NCI-H1436 (cell line): ENCODE data around the gene RAB40B.
A peak's percentile ranks its signal among the peaks of the same experiment; 100 is the strongest.

Experiments
- DNase-seq: peaks from one replicate; lab custom pipeline; 2025; lab: John Stamatoyannopoulos, UW

Gene RAB40B

GRCh38 chr17:82615084-82616020 is 83.1 kb downstream of the RAB40B start:
- no peak for DNase-seq

GRCh38 chr17:82614095-82614631 is 84.3 kb downstream of the RAB40B start:
- no peak for DNase-seq

- DNase-seq = peak; percentile 66
Observed at GRCh38 chr17:82613283-82614094, 85.0 kb downstream of the RAB40B start.

- peak; percentile 83 for DNase-seq
Observed at GRCh38 chr17:82611140-82612058, 87.1 kb downstream of the RAB40B start.

- no peak for DNase-seq
Observed at GRCh38 chr17:82609655-82610054, 88.8 kb downstream of the RAB40B start.

- DNase-seq = no peak
Observed at GRCh38 chr17:82608816-82609215, 89.7 kb downstream of the RAB40B start.

GRCh38 chr17:82605939-82606600 is 92.4 kb downstream of the RAB40B start:
- DNase-seq = no peak
